Activated naive CD4-positive, alpha-beta T cell treated with anti-CD3 and anti-CD28 coated beads for 36 hours (primary cell): ENCODE measurements around the gene SLC17A3. TPM values are rescaled to one million over a fixed set of nuclear protein-coding genes. Genes with fewer than 3 reads are reported as not detected.
A peak's percentile ranks its signal among the peaks of the same experiment; 100 is the strongest.

Experiments
- CTCF ChIA-PET: fragments of 350-600 bp; sonication (Branson Sonifier 250); formaldehyde crosslinking; loops from one replicate; lab custom pipeline; 2021; ENCODE audit warnings: antibody characterized with exemption; lab: Charles Lee
- DNase-seq: peaks from one replicate; pipeline ENCODE4 v3.0.0-alpha.2; 2020
- H3K27ac Mint-ChIP-seq: one replicate; pipeline ENCODE4 v1.8.0; 2021; ENCODE audit warnings: mild to moderate bottlenecking, mixed read lengths
- H3K27me3 Mint-ChIP-seq: one replicate; pipeline ENCODE4 v1.8.0; 2021; ENCODE audit warnings: low read depth, mixed read lengths
- H3K36me3 Mint-ChIP-seq: one replicate; pipeline ENCODE4 v1.8.0; 2021; ENCODE audit warnings: low read depth, mixed read lengths
- H3K4me1 Mint-ChIP-seq: one replicate; pipeline ENCODE4 v1.8.0; 2021; ENCODE audit warnings: low read depth, mixed read lengths
- H3K4me3 Mint-ChIP-seq: one replicate; pipeline ENCODE4 v1.8.0; 2021; ENCODE audit warnings: mild to moderate bottlenecking, moderate library complexity, mixed read lengths
- H3K9me3 Mint-ChIP-seq: one replicate; pipeline ENCODE4 v1.8.0; 2021; ENCODE audit warnings: mixed read lengths
- intact Hi-C: fragments of 100-400 bp; cut with micrococcal nuclease; formaldehyde crosslinking; loops from one replicate; pipeline ENCODE4 v1.15.1; 2023
- total RNA-seq, 2 experiments: library from RNA; stranded (reverse); gene quantifications; one replicate each; pipeline ENCODE4 v1.2.3, GENCODE V29; 2021

SLC17A3 gene
- total RNA-seq, 2 experiments from 2014 or later: not detected

- CTCF ChIA-PET: interaction anchor here (0.6 to 1.7 kb wide), 3 partner anchors 11 to 139 kb away, joined by 3 to 4 read pairs (median 3); no protein-coding TSS in a partner anchor
- intact Hi-C loops: no loop called here
- H3K4me3 Mint-ChIP-seq: no peak overlapping the region
- H3K27ac Mint-ChIP-seq: no peak overlapping the region
- H3K9me3 Mint-ChIP-seq: peaks cover 2% of the 10 kb centered on the region
- H3K27me3 Mint-ChIP-seq: no peaks in the 10 kb centered on the region
- no peak for DNase-seq
- no peaks in the 10 kb centered on the region for H3K4me1 Mint-ChIP-seq
- H3K36me3 Mint-ChIP-seq: no peaks in the 10 kb centered on the region
Observed at GRCh38 chr6:25886066-25886465, 12.0 kb upstream of the SLC17A3 start.

- CTCF ChIA-PET: no interaction called here
- intact Hi-C loops: loop anchor here (2.0 kb wide), 2 partner anchors 95 to 109 kb away; no protein-coding TSS in a partner anchor
- no peaks in the 10 kb centered on the region for H3K36me3 Mint-ChIP-seq
Observed at GRCh38 chr6:25883991-25884390, 9.9 kb upstream of the SLC17A3 start.

GRCh38 chr6:25883536-25883935, 9.5 kb upstream of the SLC17A3 start:
- Mint-ChIP-seq H3K4me3 (no peak overlapping the region), H3K27me3 (no peaks in the 10 kb centered on the region), H3K9me3 (peaks cover 2% of the 10 kb centered on the region), H3K27ac (no peak overlapping the region), H3K4me1 (no peaks in the 10 kb centered on the region), H3K36me3 (no peaks in the 10 kb centered on the region)
- intact Hi-C loops: loop anchor here (2.0 kb wide), 2 partner anchors 95 to 109 kb away; no protein-coding TSS in a partner anchor
- no peak for DNase-seq
- CTCF ChIA-PET: no interaction called here

More at GRCh38 chr6:25883991-25884390, 9.9 kb upstream of the SLC17A3 start:
- H3K4me1 Mint-ChIP-seq: no peaks in the 10 kb centered on the region
- H3K27ac Mint-ChIP-seq: no peak overlapping the region
- H3K4me3 Mint-ChIP-seq: no peak overlapping the region
- DNase-seq: no peak
- no peaks in the 10 kb centered on the region for H3K27me3 Mint-ChIP-seq
- H3K9me3 Mint-ChIP-seq: peaks cover 2% of the 10 kb centered on the region

- Mint-ChIP-seq H3K27me3 (no peaks in the 10 kb centered on the region), H3K27ac (no peak overlapping the region), H3K4me3 (peak overlapping the region; percentile 72), H3K4me1 (no peaks in the 10 kb centered on the region), H3K36me3 (no peaks in the 10 kb centered on the region), H3K9me3 (peaks cover 2% of the 10 kb centered on the region)
- CTCF ChIA-PET: interaction anchor here (0.6 to 2.0 kb wide), 9 partner anchors 8 to 745 kb away, joined by 3 to 5 read pairs (median 4); no protein-coding TSS in a partner anchor
- intact Hi-C loops: loop anchor here (2.0 kb wide), 2 partner anchors 93 to 111 kb away; no protein-coding TSS in a partner anchor
- DNase-seq: peak; percentile 49
Observed at GRCh38 chr6:25882051-25882496, 8.0 kb upstream of the SLC17A3 start.

- Mint-ChIP-seq H3K27me3 (no peaks in the 10 kb centered on the region), H3K9me3 (no peaks in the 10 kb centered on the region), H3K36me3 (no peaks in the 10 kb centered on the region), H3K4me1 (no peaks in the 10 kb centered on the region), H3K4me3 (no peak overlapping the region), H3K27ac (no peak overlapping the region)
- CTCF ChIA-PET: no interaction called here
- no peak for DNase-seq
- intact Hi-C loops: no loop called here
Observed at GRCh38 chr6:25880601-25881000, 6.6 kb upstream of the SLC17A3 start.

GRCh38 chr6:25878721-25879322, 4.8 kb upstream of the SLC17A3 start:
- no peak for DNase-seq
- H3K4me3 Mint-ChIP-seq: no peak overlapping the region
- CTCF ChIA-PET: no interaction called here

GRCh38 chr6:25875926-25876602, 2.0 kb upstream of the SLC17A3 start:
- CTCF ChIA-PET: interaction anchor here (0.6 to 1.5 kb wide), 4 partner anchors 87 to 538 kb away, joined by 3 to 6 read pairs (median 4); no protein-coding TSS in a partner anchor
- Mint-ChIP-seq H3K4me3 (no peak overlapping the region), H3K9me3 (no peaks in the 10 kb centered on the region), H3K27me3 (no peaks in the 10 kb centered on the region), H3K36me3 (no peaks in the 10 kb centered on the region), H3K27ac (no peak overlapping the region), H3K4me1 (peaks cover 9% of the 10 kb centered on the region)
- DNase-seq: no peak
- intact Hi-C loops: no loop called here

More at GRCh38 chr6:25878721-25879322, 4.8 kb upstream of the SLC17A3 start:
- Mint-ChIP-seq H3K9me3 (no peaks in the 10 kb centered on the region), H3K4me1 (peaks cover 4% of the 10 kb centered on the region), H3K27ac (no peak overlapping the region), H3K27me3 (no peaks in the 10 kb centered on the region), H3K36me3 (no peaks in the 10 kb centered on the region)
- intact Hi-C loops: no loop called here

GRCh38 chr6:25875563-25875905, 1.5 kb upstream of the SLC17A3 start:
- Mint-ChIP-seq H3K9me3 (no peaks in the 10 kb centered on the region), H3K36me3 (no peaks in the 10 kb centered on the region), H3K4me1 (peaks cover 9% of the 10 kb centered on the region), H3K27ac (no peak overlapping the region), H3K27me3 (no peaks in the 10 kb centered on the region), H3K4me3 (no peak overlapping the region)
- intact Hi-C loops: no loop called here
- CTCF ChIA-PET: interaction anchor here (0.6 to 1.5 kb wide), 3 partner anchors 87 to 537 kb away, joined by 3 to 4 read pairs (median 3); no protein-coding TSS in a partner anchor
- DNase-seq: no peak

- CTCF ChIA-PET: interaction anchor here (0.6 to 1.5 kb wide), 4 partner anchors 11 to 537 kb away, joined by 3 to 4 read pairs (median 3); no protein-coding TSS in a partner anchor
- intact Hi-C loops: no loop called here
- no peaks in the 10 kb centered on the region for H3K27me3 Mint-ChIP-seq
- no peaks in the 10 kb centered on the region for H3K36me3 Mint-ChIP-seq
- no peak overlapping the region for H3K27ac Mint-ChIP-seq
- DNase-seq: no peak
- peaks cover 9% of the 10 kb centered on the region for H3K4me1 Mint-ChIP-seq
- no peaks in the 10 kb centered on the region for H3K9me3 Mint-ChIP-seq
- no peak overlapping the region for H3K4me3 Mint-ChIP-seq
Observed at GRCh38 chr6:25874822-25875562, 949 bp upstream of the SLC17A3 start.

- Mint-ChIP-seq H3K4me3 (no peak overlapping the region), H3K9me3 (no peaks in the 10 kb centered on the region), H3K4me1 (peaks cover 9% of the 10 kb centered on the region), H3K36me3 (no peaks in the 10 kb centered on the region), H3K27ac (no peak overlapping the region), H3K27me3 (no peaks in the 10 kb centered on the region)
- no peak for DNase-seq
- CTCF ChIA-PET: interaction anchor here (0.7 kb wide), 1 partner anchor 167 kb away, joined by 3 read pairs; no protein-coding TSS in a partner anchor
- intact Hi-C loops: no loop called here
Observed at GRCh38 chr6:25872814-25873213, 1.2 kb downstream of the SLC17A3 start.

- CTCF ChIA-PET: no interaction called here
- no peak overlapping the region for H3K4me3 Mint-ChIP-seq
Observed at GRCh38 chr6:25869840-25870239, 4.2 kb downstream of the SLC17A3 start.

More at GRCh38 chr6:25869840-25870239, 4.2 kb downstream of the SLC17A3 start:
- Mint-ChIP-seq H3K4me1 (peaks cover 18% of the 10 kb centered on the region), H3K36me3 (no peaks in the 10 kb centered on the region), H3K27ac (no peak overlapping the region), H3K9me3 (no peaks in the 10 kb centered on the region), H3K27me3 (no peaks in the 10 kb centered on the region)
- intact Hi-C loops: no loop called here
- no peak for DNase-seq
